Stimulated activated CD4-positive, alpha-beta T cell treated with anti-CD3 and anti-CD28 coated beads, Interleukin-12 subunit alpha, Interleukin-12 subunit beta, amount 100 ng/mL, for 24 hours (primary cell): ENCODE data around the gene REEP3.
A peak's percentile ranks its signal among the peaks of the same experiment; 100 is the strongest.

Source experiments
- DNase-seq, 2 experiments: peaks; one replicate each; pipeline ENCODE4 v3.0.0-alpha.2; 2020; ENCODE audit warnings: low read depth in 2 of 2

Gene REEP3

GRCh38 chr10:63506554-63506953 lies 14.6 kb upstream of the REEP3 start:
- no peak for DNase-seq

GRCh38 chr10:63515002-63515763 lies 6.0 kb upstream of the REEP3 start:
- no peak for DNase-seq

- no peak for DNase-seq
Observed at GRCh38 chr10:63516207-63516606, 5.0 kb upstream of the REEP3 start.

- no peak for DNase-seq
Observed at GRCh38 chr10:63518690-63519288, 2.4 kb upstream of the REEP3 start.

- peak; percentile 32 to 34 for DNase-seq
Observed at GRCh38 chr10:63521416-63522276, 445 bp downstream of the REEP3 start.

GRCh38 chr10:63522277-63522687 lies 1.1 kb downstream of the REEP3 start:
- DNase-seq, result no peak

- DNase-seq, result no peak
Observed at GRCh38 chr10:63522995-63523394, 1.8 kb downstream of the REEP3 start.

- no peak for DNase-seq
Observed at GRCh38 chr10:63525021-63525420, 3.8 kb downstream of the REEP3 start.

- DNase-seq, result no peak
Observed at GRCh38 chr10:63527401-63527800, 6.2 kb downstream of the REEP3 start.

GRCh38 chr10:63528084-63528744 lies 7.0 kb downstream of the REEP3 start:
- no peak for DNase-seq

GRCh38 chr10:63530409-63530808 lies 9.2 kb downstream of the REEP3 start:
- DNase-seq, result no peak

GRCh38 chr10:63534723-63535122 lies 13.5 kb downstream of the REEP3 start:
- no peak for DNase-seq

- DNase-seq, result no peak
Observed at GRCh38 chr10:63536698-63537097, 15.5 kb downstream of the REEP3 start.

GRCh38 chr10:63537536-63537935 lies 16.3 kb downstream of the REEP3 start:
- DNase-seq, result no peak

- no peak for DNase-seq
Observed at GRCh38 chr10:63539377-63539776, 18.2 kb downstream of the REEP3 start.

- DNase-seq, result no peak
Observed at GRCh38 chr10:63539994-63540393, 18.8 kb downstream of the REEP3 start.

GRCh38 chr10:63542835-63543575 lies 21.8 kb downstream of the REEP3 start:
- DNase-seq, result no peak

- no peak for DNase-seq
Observed at GRCh38 chr10:63543576-63543962, 22.4 kb downstream of the REEP3 start.

GRCh38 chr10:63544418-63544817 lies 23.2 kb downstream of the REEP3 start:
- DNase-seq, result no peak

GRCh38 chr10:63547628-63548360 lies 26.6 kb downstream of the REEP3 start:
- DNase-seq, result no peak

GRCh38 chr10:63548860-63549259 lies 27.7 kb downstream of the REEP3 start:
- no peak for DNase-seq
